HG02884 (cell line): ENCODE measurements around the gene RTN1.

ENCODE experiments used
- ATAC-seq: cut with Tn5 transposase; IDR thresholded peaks from one replicate; pipeline ENCODE4 v1.9.1; 2021; ENCODE audit warnings: mild to moderate bottlenecking, moderate library complexity; ENCODE audit not compliant: unreplicated experiment

RTN1 gene

GRCh38 chr14:59803052-59803540, 67.5 kb downstream of the RTN1 start:
- no peak for ATAC-seq

GRCh38 chr14:59788176-59788575, 82.4 kb downstream of the RTN1 start:
- no peak for ATAC-seq

- ATAC-seq, result no peak
These were observed 83.4 kb downstream of the RTN1 start for GRCh38 chr14:59787045-59787674.

DNA sequence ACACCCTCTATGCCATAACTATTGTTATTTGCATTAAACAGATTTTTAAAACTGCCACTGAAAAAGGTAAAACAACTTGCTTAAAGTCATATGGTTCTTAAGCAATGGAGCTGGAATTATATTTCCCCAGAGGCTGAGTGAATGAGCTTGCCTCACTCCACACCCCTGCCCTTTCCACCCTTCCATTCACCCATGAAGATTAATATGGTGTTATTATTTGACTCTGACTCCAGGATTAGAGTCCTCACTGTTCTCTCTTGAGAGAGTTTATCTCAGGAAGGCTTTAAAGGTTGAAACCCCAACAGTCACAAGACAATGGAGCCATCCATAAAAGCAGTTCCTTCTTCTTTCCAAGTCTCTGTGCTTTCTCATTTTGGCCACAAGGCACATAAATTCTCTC, 84.9 kb downstream of the RTN1 start:
- ATAC-seq, result no peak

DNA sequence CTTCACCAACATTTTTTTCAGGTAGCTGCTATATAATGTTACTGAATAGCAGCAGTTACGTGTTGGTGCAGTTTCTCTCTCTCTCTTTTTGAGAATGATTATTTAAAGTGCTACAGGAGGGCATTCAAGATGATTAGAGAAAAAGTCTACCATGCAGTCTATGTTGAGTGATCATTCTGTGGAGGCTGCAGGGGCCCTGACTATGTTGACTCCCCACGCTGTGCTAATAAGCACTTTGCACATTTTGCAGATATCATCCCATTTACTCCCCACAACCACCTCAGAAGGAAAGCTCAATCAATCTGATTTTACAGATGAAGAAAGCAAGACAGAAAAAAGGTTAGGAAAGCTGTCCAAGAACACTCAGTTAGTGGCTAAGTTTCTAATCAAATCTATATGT, 87.8 kb downstream of the RTN1 start:
- ATAC-seq, result no peak

DNA sequence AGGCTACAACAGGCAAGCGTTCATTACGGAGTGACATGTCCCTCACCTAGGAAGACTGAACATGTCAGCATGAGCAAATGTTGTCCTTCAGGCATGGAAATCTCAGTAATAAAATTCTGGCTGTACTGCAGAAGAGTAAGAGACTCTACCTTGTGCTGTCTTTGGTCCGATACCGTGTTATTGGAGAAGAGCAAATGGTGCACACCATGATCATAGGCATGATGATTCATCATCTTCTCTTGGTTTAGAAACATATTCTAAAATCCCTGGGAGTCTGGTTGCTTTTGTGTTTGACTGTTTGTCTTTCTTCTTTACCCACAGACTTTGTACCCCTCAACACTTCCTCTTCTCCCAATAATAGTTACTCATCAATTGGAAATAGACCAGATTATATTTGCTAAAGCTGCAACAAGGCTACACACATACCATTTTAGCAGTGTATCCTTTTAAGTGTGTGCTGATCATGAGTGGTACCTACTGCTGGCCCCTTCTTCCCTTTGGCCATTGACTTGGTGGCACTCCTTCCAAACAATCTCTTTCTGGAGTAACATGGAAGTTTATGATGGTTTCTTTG, 93.5 kb downstream of the RTN1 start:
- no peak for ATAC-seq

- no peak for ATAC-seq
These were observed 94.1 kb downstream of the RTN1 start for GRCh38 chr14:59776468-59776867.

DNA sequence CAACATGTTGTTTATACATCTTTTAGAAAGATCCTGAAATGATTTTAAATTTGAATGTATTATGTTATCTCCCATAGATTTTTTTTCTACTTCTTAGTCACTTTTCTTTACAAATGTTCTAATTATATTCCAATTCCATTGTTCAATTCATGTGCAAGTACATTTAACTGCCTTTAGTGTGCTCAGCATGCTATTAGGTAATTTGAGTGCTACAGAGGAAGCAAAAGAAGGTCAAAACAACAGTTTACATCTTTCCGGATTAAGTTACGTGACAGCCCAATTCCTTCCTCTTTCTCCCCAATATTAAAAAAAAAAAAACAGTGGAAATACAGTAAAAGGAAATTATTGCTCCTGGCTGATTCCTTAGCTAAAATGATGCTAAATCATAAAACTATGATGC, 98.3 kb downstream of the RTN1 start:
- no peak for ATAC-seq

- no peak for ATAC-seq
These were observed 99.0 kb downstream of the RTN1 start for GRCh38 chr14:59771577-59771976.

DNA sequence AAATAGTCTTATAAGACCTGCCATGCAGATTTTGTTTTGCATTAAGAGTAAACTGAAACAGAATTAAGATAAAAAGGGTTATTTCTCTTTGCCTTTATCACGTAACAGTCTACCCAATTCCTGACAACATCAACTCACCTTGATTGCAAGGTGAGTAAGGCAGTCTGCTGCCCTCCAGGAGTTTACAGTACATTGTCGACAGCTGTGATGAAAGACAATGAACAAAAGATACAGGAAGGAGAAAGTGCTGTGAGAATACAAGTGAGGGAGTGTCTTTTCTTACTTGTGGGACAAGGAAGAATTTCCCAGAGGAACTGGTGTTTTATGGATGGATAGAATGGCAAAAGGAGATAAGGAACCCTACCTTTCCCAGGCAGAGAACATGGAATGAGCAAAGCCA, 101.0 kb downstream of the RTN1 start:
- ATAC-seq, result no peak

GRCh38 chr14:59768855-59769375, 101.7 kb downstream of the RTN1 start:
- no peak for ATAC-seq

- no peak for ATAC-seq
These were observed 108.7 kb downstream of the RTN1 start for GRCh38 chr14:59761851-59762250.

DNA sequence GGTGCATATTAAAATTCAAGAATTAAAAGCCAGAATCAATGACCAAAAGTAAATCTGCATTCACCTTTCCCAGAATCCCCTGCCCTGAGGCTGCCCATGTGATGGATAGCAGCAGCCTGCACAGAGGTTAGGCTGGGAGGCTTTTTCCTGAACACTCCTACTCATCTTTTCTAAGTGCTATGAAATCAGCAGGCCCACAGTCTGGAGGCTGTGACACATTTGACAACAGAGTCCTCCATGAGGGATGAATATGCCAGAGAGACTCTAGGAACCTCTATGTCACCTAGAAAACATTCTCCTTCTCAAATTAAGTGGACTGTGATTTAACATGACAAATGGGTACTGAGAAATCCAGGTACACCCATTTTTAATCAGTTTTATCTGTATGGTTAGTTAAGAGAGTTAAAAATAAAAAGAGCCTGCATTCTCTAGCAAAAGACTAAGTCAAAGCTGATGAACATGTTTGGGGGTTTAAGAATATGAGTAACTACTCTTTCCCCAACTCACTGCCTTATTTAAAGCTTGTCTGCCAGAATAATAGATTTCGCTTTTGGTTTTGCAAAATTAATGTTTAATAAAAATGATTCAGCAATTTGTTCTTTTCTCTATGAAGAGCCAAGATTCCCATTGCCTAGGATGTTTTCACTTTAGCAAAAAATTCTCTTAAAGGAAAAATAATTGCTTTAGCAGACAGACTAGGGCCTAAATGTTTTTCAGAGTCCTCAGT, 115.0 kb downstream of the RTN1 start:
- ATAC-seq, result no peak

DNA sequence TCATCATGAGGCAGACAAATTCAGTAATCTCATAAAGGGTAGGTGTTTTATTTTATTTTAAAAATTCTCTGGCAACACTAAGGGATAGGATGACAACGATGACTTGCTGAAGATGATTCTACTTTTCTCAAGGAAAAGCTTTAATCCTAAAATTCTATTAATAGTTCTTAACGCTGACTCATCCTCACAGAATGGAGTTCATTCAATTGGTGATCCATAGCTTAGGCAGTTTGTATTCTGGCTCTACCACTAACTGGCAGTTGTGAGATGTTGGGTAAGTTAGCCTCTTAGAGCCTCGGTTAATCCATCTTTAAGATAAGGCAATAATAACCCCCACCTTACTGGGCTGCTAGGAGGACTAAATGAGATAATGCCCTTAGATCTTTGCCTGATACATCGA, 116.3 kb downstream of the RTN1 start:
- ATAC-seq, result no peak

DNA sequence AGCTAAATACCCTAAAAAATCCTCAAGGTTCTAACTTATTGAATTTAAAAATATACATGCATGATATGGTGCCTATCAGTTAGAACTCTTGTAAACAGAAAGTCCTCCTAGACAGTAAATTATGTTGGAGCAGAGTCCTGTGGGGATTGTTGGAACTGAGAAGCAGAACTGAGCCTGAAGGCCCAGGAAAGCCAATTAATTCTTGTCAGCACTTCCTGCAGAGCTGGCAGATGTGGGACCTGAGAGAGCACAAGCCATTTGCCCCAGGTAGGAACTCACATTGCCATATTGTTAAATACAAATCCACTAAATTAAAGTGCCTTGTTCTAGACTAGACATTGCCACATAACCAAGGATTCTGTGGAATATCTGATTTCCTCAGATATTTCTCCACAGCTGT, 117.1 kb downstream of the RTN1 start:
- ATAC-seq, result no peak

DNA sequence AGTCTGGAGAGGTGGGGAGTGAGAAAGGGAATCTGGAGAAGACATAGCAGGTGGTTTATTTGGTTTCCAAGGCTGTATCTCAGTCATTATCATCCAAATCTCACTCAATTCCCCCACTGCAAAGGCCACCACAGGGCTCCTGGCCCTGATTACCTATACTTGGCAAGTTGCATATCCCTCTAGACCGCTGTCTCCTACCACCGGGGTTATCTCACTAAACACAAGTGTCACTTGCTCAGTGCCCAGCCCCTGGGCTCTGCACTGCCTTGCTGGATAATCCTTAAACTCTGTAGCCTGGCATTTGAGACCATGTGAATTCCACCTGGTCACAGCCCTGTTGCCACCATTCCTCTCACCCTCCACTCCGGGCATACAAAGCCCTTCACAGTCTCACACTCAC, 119.0 kb downstream of the RTN1 start:
- ATAC-seq, result no peak

DNA sequence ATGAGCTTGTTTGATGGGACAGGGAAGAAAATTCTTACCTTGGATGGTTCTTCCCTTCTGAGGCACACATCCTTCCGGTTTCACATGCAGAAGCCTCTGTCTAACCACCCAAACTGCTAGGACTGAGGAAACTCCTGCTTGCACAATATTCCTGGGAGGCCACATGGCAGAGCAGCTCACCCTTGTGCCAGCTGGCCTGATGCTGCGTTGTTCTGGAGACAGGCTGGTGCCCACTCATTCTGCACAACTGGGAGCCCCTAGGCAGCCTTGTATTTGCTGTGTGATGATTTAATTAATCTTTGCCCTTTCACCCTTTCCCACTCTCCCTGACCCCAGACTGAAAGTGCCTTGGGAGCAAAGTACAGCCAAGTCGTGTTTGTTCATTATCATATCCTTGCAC, 130.8 kb downstream of the RTN1 start:
- no peak for ATAC-seq

DNA sequence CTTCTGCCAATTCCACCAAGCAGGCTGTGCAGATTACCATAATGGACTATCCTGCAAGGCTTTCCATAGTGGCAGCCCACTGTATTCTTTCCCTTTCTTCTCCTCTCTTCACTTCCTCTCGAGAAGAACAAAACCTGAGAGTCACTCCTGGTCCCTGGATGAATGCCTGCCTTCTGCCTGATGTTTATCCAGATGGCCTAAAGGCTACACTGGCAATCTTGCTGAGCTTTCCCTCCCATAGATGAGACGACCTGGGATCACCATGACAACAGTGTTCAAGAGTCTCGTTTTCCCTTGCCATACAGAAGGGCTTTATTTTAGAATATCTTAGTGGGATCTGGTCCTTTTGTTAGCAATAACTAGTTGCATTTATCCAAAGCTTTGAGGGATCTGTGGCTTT, 142.3 kb downstream of the RTN1 start:
- ATAC-seq, result no peak

GRCh38 chr14:59727073-59727661, 143.4 kb downstream of the RTN1 start:
- ATAC-seq, result no peak

GRCh38 chr14:59711080-59711479, 159.5 kb downstream of the RTN1 start:
- no peak for ATAC-seq

- no peak for ATAC-seq
These were observed 162.6 kb downstream of the RTN1 start for GRCh38 chr14:59707778-59708561.
